Brain microvascular endothelial cell (primary cell): ENCODE data around the gene LHX4.

Source experiments
- DNase-seq: peaks from one replicate; pipeline ENCODE4 v3.0.0-alpha.2; 2020
- H3K27ac ChIP-seq: fragments of 250-450 bp; sonication (Bioruptor Pico); 2 replicates; pipeline ENCODE4 v1.5.1; 2020; ENCODE audit warnings: mild to moderate bottlenecking, moderate library complexity
- H3K27me3 ChIP-seq: fragments of 250-450 bp; sonication (Bioruptor Pico); replicated peaks from 2 replicates; pipeline ENCODE4 v1.5.1; 2020; ENCODE audit warnings: mild to moderate bottlenecking
- H3K36me3 ChIP-seq: fragments of 250-450 bp; sonication (Bioruptor Pico); replicated peaks from 2 replicates; pipeline ENCODE4 v1.5.1; 2020; ENCODE audit warnings: mild to moderate bottlenecking
- H3K4me3 ChIP-seq: 2 replicates; pipeline ENCODE4 v1.5.1; 2011; ENCODE audit warnings: low read depth, mild to moderate bottlenecking, control low read depth, low read length, moderate library complexity
- CTCF ChIP-seq: IDR thresholded peaks from 2 replicates; pipeline ENCODE4 v1.5.1; 2011; ENCODE audit warnings: low read depth, mild to moderate bottlenecking, moderate library complexity, low read length, control low read depth, inconsistent platforms; ENCODE audit errors: missing control alignments
- in situ Hi-C: cut with HindIII; loops from 2 replicates; pipeline ENCODE4 v1.10.0; 2017; ENCODE audit warnings: low sequenced_read_pairs, low pct_ligation_motif_present

LHX4 gene

GRCh38 chr1:180249725-180250498 lies 19.8 kb downstream of the LHX4 start:
- no peak for DNase-seq
- H3K36me3 ChIP-seq = no peaks in the 10 kb centered on the region
- H3K27ac ChIP-seq = no peak overlapping the region
- in situ Hi-C loops = no loop called here
- H3K4me3 ChIP-seq = no peak overlapping the region
- no peak for TF ChIP-seq CTCF
- no peaks in the 10 kb centered on the region for H3K27me3 ChIP-seq

GRCh38 chr1:180250499-180250770 lies 20.4 kb downstream of the LHX4 start:
- DNase-seq = no peak
- Histone ChIP-seq H3K4me3 (no peak overlapping the region), H3K36me3 (no peaks in the 10 kb centered on the region), H3K27ac (no peak overlapping the region), H3K27me3 (no peaks in the 10 kb centered on the region)
- in situ Hi-C loops = no loop called here
- TF ChIP-seq CTCF = no peak

- in situ Hi-C loops = no loop called here
- H3K27ac ChIP-seq = no peak overlapping the region
- no peaks in the 10 kb centered on the region for H3K27me3 ChIP-seq
- H3K36me3 ChIP-seq = no peaks in the 10 kb centered on the region
- H3K4me3 ChIP-seq = no peak overlapping the region
- DNase-seq = no peak
- no peak for TF ChIP-seq CTCF
Measured at GRCh38 chr1:180250883-180251509, 20.9 kb downstream of the LHX4 start.

GRCh38 chr1:180251526-180252305 lies 21.7 kb downstream of the LHX4 start:
- Histone ChIP-seq H3K27ac (no peak overlapping the region), H3K27me3 (no peaks in the 10 kb centered on the region), H3K36me3 (no peaks in the 10 kb centered on the region), H3K4me3 (no peak overlapping the region)
- DNase-seq = no peak
- TF ChIP-seq CTCF = no peak
- in situ Hi-C loops = no loop called here

- in situ Hi-C loops = no loop called here
- peak; percentile 93 for TF ChIP-seq CTCF
- Histone ChIP-seq H3K4me3 (no peak overlapping the region), H3K27me3 (no peaks in the 10 kb centered on the region), H3K36me3 (no peaks in the 10 kb centered on the region), H3K27ac (no peak overlapping the region)
- peak; percentile 60 for DNase-seq
Measured at GRCh38 chr1:180252638-180253536, 22.8 kb downstream of the LHX4 start.
